GM23338 (cell line): ENCODE data around the gene TSPAN3.

Source experiments
- CTCF ChIP-seq, 2 experiments: fragments of 200-600 bp in 1 of 2; sonication (generic) in 1 of 2; conservative IDR thresholded peaks; 2 replicates each; pipeline versions ENCODE4 v1.5.1 to v1.6.1; 2016 to 2017; ENCODE audit warnings: antibody characterized with exemption in 2 of 2, low read depth in 2 of 2, mild to moderate bottlenecking in 2 of 2, moderate library complexity in 1 of 2
- EZH2 ChIP-seq: fragments of 200-600 bp; sonication (generic); IDR thresholded peaks from one replicate; pipeline ENCODE4 v1.8.0; 2017; ENCODE audit warnings: antibody characterized with exemption, mild to moderate bottlenecking, low read depth; ENCODE audit not compliant: unreplicated experiment
- EZH2phosphoT487 ChIP-seq: fragments of 200-600 bp; sonication (generic); IDR thresholded peaks from one replicate; pipeline ENCODE4 v1.8.1; 2018; ENCODE audit warnings: antibody characterized with exemption; ENCODE audit not compliant: unreplicated experiment
- POLR2AphosphoS5 ChIP-seq: IDR thresholded peaks from 2 replicates; pipeline ENCODE4 v1.6.1; 2016; ENCODE audit warnings: antibody characterized with exemption, low read depth
- REST ChIP-seq: IDR thresholded peaks from one replicate; pipeline ENCODE4 v1.6.1; 2018; ENCODE audit warnings: antibody characterized with exemption; ENCODE audit not compliant: unreplicated experiment

GRCh38 chr15:77111789-77112188, 40.9 kb upstream of the TSPAN3 start:
- TF ChIP-seq POLR2AphosphoS5: no peak
- TF ChIP-seq CTCF (conservative IDR thresholded peaks at IDR 0.05; ENCODE audit: low read depth in 2 of 2): no peak
- TF ChIP-seq EZH2: no peak
- TF ChIP-seq REST: no peak
- no peak for TF ChIP-seq EZH2phosphoT487
